HG03520 (cell line): ENCODE results near the gene RNF111.
A peak's percentile ranks its signal among the peaks of the same experiment; 100 is the strongest.

Experiments used
- ATAC-seq: cut with Tn5 transposase; IDR thresholded peaks from one replicate; pipeline ENCODE4 v1.9.1; 2021; ENCODE audit warnings: mild to moderate bottlenecking, moderate library complexity; ENCODE audit not compliant: unreplicated experiment

The RNF111 gene

DNA sequence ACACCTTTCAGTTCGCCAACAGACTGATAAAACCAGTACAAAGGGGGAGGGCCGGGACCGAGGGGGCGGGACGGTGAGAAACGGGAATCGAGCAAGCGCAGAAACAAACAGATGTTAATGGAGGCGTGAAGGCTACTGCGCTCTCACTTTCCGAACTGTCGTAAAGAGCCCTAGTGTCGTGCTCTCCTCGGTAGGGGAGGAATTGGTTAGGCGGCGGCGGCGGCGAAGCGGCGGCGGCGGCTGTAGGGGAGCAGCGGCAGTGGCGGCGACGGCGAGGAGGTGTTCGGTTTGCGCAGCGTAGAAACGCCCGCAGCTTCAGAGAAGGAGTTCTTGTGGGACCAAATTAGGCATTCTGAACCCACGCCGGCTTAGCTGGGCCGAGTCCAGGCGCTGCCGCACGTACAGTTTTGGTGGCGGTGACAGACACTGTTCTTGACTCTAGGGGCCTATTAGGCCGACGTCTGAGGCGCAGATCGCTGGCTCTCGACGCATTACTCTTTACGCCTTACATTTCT is at the start of gene RNF111:
Gene RNF111 (plus strand): TSS at position 173 of the 515 bp plus-strand sequence. CDS start 43,160 bp downstream, outside the sequence.
- peak; percentile 62 for ATAC-seq

DNA sequence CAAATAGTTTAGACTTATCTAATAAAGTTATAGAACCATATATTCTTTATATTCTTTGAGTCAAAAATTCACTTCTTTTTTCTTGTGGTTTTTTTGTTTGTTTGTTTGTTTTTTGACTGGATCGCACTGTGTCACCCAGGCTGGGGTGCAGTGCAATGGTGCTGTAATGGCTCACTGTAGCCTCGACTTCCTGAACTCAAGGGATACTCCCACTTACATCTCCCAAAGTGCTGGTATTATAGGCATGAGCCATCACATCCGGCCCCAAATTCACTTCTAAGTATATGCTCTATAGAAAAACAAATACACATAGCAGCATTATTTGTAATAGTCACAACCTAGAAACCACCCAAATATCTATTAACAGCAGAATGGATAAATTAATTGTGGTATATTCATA is 40.3 kb upstream of the RNF111 start:
- no peak for ATAC-seq

DNA sequence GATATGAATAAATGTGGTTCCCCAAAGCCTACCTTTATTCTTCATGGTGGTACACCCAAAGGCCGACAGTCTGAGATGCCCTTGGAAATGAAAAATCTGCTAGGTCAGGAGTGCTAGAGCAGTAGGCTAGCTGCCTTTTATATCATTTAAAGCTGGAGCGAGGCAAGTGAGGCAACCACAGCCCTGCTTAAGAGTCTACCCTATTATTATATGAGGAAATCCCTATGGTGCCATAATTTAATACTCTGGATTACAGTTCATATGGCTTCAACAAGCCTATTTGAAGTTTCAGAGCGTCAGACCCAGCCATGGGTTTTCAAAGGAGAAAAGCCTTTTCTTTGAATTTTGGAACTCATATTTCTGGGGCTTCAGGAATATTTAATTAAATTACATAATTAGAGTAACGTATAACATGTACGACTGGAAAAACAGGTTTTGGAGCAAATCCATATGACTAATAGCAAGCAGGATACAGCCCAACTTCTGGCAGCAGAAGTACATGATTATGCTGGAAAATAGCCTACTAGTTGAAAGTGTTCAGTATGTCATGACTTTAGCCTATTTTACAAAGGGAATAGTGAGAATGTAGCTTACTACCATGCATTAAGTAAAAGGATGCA is 36.0 kb upstream of the RNF111 start:
- no peak for ATAC-seq

DNA sequence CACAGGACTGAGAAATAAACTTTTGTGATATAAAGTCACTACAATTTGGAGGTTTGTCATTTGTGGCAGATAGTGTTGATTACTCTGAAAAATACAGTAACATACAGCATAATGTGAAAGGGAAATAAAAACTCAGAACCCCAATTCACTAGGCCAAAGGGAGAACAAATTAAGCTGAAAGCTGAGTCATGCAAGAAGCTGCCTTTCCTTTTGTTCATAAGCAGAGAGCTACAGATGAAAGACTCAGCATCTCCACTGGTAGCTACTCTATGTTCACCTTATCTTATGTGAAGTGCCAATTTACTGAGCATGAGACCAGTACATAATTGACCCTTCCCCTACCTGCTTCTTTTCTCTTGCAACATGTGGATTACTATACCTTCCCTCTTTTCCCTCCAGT is 34.7 kb upstream of the RNF111 start:
- ATAC-seq = no peak

DNA sequence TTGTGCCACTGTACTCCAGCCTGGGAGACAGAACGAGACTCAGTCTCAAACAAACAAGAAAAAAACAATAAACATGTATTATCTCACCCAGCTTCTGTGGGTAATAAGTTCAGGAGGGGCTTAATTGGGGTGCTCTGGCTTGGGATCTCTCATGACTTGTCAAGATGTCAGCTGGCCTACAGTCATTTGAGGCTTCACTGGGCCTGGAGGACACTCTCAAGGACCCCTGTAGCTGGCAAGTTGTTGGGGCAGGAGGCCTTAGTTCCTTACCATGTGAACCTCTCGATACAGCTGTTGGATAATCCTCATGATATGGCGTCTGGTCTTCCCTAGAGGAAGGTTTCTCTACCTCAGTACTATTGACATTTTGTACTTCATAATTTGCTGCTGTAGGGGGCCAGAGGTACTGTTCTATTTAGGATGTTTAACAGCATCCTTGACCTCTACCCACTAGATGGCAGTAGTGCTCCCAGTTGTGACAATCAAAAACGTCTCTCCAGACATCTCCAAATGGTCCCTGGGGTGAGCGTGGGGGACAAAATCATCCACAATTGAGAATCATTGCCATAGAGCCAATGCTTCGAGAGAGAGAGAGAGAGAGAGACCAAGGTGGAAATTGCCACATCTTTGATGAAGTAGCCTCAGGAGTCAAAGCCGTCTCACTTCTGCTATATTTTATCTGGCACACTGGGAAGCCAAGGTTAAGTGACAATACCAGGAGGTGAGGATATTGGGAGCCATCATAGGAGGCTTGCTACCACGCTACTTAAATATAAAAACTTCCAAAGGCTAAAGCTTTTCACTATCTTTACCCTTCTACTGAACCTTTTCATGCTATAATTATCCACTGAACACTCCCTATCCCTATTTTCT is 30.1 kb upstream of the RNF111 start:
- ATAC-seq = no peak

DNA sequence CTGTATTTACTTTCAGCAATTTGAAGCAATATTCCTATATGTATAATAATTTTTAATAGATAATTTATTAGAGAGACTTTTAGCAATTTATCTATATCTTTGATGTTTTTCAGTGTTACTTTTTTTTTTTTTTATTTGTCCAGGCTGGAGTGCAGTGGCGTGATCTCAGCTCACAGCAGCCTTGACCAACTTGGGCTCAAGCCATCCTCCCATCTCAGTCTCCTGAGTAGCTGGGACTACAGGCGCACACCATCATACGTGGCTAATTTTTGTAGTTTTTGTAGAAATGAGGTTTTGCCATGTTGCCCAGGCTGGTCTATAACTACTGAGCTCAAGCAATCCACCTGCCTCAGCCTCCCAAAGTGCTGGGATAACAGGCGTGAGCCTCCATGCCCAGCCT is 28.7 kb upstream of the RNF111 start:
- no peak for ATAC-seq

DNA sequence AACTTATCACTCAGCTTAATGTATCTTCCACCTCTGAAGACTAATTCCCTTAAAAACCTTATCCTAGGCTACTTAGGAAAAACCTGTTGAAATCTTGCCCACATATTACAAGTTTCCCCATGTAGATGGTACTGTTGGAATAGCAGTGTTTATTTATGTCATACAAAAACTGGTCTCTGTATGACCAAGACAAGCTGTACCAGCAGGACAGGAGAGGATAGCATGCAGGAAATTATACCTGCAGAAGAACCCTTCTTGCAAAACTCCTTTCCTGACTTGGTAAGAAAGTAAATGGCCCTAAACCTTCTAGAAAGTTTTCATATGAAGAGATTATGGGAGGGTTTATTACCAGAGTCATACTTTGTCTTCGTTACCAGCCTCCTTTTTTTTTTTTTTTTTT is 25.3 kb upstream of the RNF111 start:
- no peak for ATAC-seq

DNA sequence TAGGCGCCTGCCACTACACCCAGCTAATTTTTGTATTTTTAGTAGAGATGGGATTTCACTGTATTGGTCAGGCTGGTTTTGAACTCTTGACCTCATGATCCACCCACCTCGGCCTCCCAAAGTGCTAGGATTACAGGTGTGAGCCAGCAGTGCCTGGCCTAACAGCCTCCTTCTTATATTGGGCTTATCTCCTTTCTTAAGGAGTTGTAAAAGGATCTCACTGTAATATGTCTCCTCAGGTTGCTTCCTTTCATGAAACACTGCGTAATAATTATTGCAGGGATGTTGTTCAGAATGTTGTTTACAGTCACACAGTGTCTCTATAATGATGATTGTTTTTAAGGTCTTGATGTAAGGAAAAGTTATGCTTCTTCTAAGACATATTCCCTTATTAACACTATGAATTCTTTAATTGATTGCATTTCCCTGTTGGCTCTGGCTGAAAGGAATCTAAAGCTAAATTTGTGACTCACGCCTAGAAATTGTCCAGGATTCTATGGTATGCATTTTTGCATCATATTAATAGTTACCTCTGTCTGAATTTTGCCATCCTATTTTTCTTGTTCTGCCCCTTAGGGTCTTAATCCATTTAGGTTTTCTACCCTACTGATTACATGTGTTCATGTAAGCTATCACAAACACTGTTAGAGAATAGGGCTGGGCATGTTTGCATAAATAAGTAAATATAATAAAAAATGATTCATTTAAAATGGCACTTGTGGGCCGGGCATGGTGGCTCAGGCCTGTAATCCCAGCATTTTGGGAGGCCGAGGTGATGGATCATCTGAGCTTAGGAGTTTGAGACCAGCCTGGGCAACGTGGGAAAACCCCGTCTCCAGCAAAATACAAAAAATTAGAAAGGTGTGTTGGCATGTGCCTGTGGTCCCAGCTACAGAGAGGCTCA is 24.5 kb upstream of the RNF111 start:
- ATAC-seq = no peak

DNA sequence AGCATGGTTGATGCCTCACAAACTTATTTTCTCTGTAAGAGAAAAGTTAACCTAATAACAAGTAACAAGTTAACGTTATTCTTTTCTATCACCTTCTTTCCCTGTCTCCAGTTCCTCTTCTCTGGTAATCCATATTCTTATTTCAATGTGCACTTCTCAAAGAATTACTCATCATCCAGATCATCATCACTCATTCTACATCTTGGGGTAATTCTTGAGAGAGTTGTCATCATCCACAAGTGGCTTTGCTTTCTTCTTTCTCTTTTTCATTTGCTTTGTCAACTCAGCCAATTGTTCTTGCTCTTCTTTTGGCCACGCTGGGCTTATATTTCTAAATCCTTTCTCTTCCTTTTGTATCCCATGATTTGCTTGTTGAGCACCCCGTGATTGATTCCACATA is 20.8 kb upstream of the RNF111 start:
- ATAC-seq = no peak

DNA sequence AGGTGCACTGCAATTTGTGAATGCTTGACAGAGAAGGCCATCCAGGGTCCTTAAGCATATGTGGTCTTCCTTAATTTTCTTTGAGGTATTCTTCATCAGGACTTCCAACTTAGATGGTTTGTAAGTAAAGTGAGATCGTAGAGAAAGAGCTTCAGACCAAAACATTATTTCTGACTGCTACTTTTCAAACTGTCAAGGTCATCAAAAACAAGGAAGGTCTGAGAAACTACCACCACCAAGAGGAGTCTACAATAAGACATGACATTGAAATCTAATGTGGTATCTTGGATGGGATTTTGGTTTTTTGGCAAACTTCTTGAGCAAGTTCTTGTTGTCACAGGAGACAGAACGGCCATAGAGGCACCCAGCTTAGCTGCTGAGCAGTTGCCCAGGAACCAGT is 20.0 kb upstream of the RNF111 start:
- no peak for ATAC-seq

DNA sequence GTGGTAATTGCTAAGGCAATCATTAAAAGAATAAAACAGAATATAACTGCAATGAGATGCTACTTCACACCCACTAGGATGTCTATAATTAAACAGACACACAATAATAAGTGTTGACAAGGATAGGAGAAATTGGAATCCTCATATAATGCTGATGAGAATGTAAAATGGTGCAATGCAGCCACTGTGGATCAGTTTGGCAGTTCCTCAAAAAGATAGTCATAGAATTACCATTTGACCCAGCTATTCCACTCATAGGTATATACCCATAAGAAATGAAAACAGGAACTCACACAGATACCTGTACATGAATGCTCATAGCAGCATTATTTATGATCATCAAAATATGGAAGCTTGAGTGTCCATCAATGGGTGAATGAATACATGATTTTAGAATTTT is 9.6 kb upstream of the RNF111 start:
- no peak for ATAC-seq

DNA sequence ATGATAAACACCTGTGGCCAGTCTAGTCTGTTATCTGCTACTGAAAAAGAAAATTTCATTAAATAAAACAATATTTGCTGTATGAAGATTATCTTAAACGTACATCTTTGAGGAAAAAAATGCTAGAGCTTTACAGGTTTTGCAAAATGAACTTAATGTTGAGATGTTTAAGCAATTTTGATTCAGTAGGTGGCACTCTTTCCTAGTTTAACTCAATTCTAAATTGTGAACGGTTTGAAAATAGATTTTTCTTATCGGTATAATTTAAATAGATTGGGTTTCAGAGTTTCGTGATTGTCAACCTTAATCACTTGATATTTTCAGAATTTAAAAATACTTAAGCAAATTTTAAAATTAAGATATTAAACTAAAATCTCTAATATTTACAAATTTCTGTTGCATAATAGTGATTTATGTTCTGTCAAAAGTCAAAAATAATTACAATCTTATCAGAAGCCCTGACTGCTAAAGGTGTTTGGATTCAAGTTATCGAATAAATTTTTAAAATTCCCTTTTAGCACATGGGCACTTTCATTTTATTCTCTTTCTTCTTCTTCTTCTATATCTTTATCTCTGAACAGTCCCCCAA is 7.0 kb upstream of the RNF111 start:
- ATAC-seq = no peak

DNA sequence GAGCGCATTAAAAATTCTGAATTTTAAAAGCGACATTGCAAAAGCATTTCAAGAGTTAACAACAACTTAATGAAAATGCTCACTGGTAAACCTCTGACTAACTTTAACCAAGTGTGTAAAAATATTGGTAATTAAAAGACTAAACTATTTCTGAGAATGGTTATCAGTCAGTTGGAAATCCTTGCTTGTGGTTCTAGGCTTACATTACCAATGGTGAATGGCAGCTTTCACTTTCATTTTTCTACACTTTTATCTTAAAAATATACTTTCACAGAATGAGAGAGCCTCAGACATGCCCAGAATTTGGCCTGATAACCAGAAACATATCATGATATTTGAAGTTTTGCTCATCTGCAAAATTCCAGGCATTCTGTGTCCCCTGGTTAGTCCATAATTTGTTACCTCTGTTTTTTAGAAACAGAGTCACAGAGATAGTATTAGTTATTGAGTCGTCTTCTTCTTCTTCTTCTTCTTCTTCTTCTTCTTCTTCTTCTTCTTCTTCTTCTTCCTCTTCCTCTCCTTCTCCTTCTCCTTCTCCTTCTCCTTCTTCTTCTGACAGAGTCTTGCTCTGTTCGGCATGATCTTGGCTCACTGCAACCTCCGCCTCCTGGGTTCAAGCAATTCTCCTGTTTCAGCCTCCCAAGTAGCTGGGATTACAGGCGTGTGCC is 5.5 kb upstream of the RNF111 start:
- no peak for ATAC-seq

DNA sequence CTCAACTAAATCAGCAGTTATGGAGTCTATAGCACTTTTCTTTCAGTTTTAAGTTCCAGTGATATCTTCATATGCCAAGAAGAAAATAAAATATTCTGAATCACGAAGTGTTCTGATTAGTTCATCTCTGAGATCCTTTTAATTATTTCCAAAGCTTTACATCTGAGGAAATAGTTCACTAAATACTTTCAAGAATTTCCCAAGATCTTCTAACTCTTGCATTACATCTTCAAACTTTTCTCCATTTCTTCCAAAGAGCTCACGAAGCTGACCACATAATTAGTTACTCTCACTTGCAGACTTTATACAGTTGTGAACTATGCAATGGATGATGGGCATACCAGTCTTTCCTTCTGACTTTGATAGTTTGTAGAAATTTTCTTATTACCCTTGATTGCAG is 4.2 kb upstream of the RNF111 start:
- ATAC-seq = no peak

DNA sequence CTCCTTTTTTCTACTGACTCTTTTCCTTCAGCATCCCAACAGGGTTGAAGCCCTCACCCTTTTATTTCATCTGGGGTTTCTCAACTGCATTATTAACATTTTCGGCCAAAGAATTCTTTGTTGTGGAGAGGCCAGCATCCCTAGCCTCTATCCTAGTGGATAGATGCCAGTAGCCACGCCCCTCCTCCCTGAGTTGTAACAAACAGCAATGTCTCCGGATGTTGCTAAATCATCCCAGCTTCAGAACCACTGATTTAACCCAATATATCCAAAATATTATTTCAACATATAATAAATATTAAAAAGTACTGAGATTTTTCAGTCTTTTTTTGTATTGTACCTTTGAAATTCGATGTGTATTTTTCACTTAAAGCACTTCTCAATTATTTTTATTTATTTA is 2.0 kb upstream of the RNF111 start:
- ATAC-seq = no peak

DNA sequence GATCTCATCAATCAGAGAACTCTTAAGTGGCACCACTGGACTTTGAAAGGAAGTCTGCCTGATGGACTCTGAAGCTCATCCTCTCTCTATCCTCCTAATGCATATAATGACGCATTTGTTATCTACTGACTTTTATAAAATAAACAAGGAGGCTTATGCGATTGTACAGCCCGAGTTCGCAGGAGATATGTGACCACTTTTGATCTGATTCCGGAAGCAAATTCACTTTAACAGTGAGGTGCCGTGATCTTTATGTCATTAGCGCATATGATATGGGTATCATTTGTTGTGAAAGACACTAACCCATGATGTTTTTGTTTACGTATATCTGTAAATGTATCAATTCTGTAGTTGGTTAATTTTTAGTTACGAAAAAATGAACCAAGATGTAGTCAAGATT is 427 bp upstream of the RNF111 start:
- no peak for ATAC-seq

DNA sequence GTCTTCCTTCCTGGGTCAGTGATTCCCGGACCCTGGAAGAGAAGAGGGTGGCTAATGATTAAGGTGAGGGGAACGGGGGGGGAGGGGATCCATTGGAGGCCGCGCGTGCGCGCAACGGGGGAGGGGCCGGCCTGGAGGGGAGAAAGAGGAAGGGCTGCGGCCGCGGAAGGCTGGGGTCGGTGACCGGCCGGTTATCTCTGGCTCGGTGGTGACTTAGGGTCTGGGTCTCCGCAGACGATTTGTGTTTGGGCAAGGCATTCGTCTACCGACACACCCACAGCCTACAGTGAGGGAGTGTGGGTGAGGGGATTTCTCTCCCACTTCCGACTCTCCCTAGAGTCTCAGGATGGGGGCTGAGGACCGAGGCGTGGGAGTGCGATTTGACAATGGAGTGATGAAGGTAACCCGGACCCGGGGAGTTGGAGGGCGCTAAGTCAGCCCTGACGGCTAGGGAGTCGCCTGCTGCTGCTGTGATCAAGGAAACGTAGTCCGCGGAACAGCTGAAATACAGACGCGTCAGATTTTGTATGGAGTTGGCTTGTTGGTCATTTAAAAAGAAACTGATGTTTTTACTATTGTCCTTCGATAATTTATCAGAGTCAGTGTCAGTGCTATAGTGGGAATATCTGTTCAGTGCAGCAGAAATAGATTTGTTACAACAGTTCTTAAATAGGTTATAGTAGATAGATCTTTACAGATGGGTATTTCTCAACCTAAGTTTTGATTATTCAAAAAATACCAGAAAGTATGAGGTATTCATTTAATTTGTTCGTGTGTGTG is 733 bp downstream of the RNF111 start:
- ATAC-seq = peak; percentile 33

DNA sequence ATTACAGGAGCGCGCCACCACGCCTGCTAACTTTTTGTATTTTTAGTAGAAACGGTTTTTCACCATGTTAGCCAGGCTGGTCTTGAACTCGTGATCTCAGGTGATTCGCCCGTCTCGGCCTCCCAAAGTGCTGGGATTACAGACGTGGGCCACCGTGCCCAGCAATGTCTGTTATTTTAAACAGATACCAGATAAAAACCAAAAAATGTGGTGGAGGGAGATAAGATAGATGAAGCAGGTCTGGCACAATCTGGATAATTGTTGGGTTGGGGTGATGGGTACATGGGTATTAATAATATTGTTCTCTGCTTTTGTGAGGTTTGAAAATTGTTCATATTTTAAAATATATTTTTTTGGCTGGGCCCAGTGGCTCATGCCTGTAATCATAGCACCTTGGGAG is 4.7 kb downstream of the RNF111 start:
- ATAC-seq = no peak

DNA sequence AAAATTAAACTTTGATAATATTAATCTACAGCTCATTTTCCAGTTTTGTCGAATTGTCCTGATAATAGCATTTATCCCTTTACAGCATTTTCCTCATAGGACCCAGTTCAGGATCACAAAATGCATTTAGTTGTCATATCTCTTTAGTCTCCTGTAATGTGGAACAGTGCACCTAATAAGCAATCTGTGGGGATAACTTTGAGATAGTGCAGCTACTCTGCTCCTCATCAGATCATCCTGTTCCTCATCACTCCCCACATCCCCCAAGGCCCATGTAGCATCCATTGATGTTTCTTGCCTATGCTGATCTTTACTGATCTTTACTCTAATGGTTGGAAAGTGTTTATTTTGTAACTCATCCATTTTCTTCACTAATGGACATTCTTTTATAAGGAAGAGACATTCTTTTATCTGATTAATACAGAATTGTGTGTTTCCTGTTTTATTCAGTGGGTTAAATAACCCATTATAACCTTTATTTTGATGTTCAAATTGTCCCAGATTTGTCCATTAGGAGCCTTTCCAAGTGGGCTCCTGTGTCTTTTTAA is 7.5 kb downstream of the RNF111 start:
- no peak for ATAC-seq
